Right lobe of liver (tissue), 6 donors: ENCODE measurements around the gene SNAI1. TPM values are rescaled to one million over a fixed set of nuclear protein-coding genes. Genes with fewer than 3 reads are reported as not detected.

ENCODE experiments used
- ATAC-seq, 4 donors: fragments of 200-7000 bp; cut with Tn5 transposase; one replicate each; pipeline ENCODE4 v1.9.1; 2020; ENCODE audit warnings: mild to moderate bottlenecking in 4 of 4, moderate library complexity in 4 of 4
- DNase-seq, 3 donors: peaks; one replicate each; pipeline ENCODE4 v3.0.0-alpha.2; 2020
- H3K27ac ChIP-seq, 3 donors: fragments of 200-600 bp; one replicate each; pipeline ENCODE4 v1.8.0; 2022
- H3K27me3 ChIP-seq, 2 donors: fragments of 200-600 bp; one replicate each; pipeline ENCODE4 v1.8.0; 2022
- H3K36me3 ChIP-seq, 4 donors: fragments of 200-600 bp; sonication (generic) in 1 of 4; one replicate each; pipeline versions ENCODE4 v1.5.1 to v1.8.0; 2017 to 2022; ENCODE audit warnings: control low read depth in 1 of 4
- H3K4me1 ChIP-seq, 4 donors: fragments of 200-600 bp; sonication (generic) in 1 of 4; one replicate each; pipeline versions ENCODE4 v1.5.1 to v1.8.0; 2017 to 2022; ENCODE audit warnings: control low read depth in 1 of 4
- H3K4me3 ChIP-seq, 3 donors: fragments of 200-600 bp; one replicate each; pipeline ENCODE4 v1.8.0; 2022
- H3K9me3 ChIP-seq, 4 donors: fragments of 200-600 bp; sonication (generic) in 1 of 4; one replicate each; pipeline versions ENCODE4 v1.5.1 to v1.8.0; 2017 to 2022; ENCODE audit warnings: control low read depth in 1 of 4
- CTCF ChIP-seq, 4 donors: fragments of 200-600 bp in 3 of 4; fragments of 450-650 bp in 1 of 4; IDR thresholded peaks; one replicate each; pipeline versions ENCODE4 v1.5.1 to v1.8.0; 2016 to 2022; ENCODE audit warnings: antibody characterized with exemption in 4 of 4, mild to moderate bottlenecking in 2 of 4
- POLR2A ChIP-seq: fragments of 450-650 bp; IDR thresholded peaks from one replicate; pipeline ENCODE4 v1.6.1; 2017; ENCODE audit warnings: antibody characterized with exemption, mild to moderate bottlenecking
- WGBS: methylation state at CpG from one replicate; pipeline ENCODE4 v1.1.6; 2018; ENCODE audit warnings: low coverage, low lambda C conversion rate; ENCODE audit not compliant: insufficient coverage; ENCODE audit errors: missing lambda C conversion rate; 5-methylcytosine and 5-hydroxymethylcytosine counted together
- intact Hi-C, 2 donors: fragments of 100-400 bp; cut with DNase I; formaldehyde crosslinking; loops; one replicate each; pipeline versions ENCODE4 v1.11.2 to v1.14.1; 2022
- total RNA-seq, 6 experiments: library from RNA; depleted of rRNA in 2 of 6; stranded (reverse); fragments of >200 nt in 2 of 6; fragmentation: NEBNext Ultra II Directional in 3 of 6; extraction: Animal tissue kit (Norgen Biotek cat#: 25700) in 3 of 6; gene quantifications; one replicate each; pipeline versions ENCODE4 v1.1.0 to v1.2.4, GENCODE V29; 2016 to 2023
- donor health status: DM: no; HTN: yes; CAD: no.
- donor health status: DM: no; HTN: no; CAD: no.
- donor health status: DM: no; HTN: no; CAD: no.
- donor health status: DM: no; HTN: yes; CAD: no.
- donor health status: DM: no; HTN: yes; CAD: no.

The SNAI1 gene
- total RNA-seq, 6 experiments from 2014 or later, result 0.73 to 1.9 (median 1.1) TPM

- TF ChIP-seq POLR2A (no peak), CTCF (IDR thresholded peaks at IDR 0.05) (no peak)
- Histone ChIP-seq H3K4me3 (no peak overlapping the region), H3K36me3 (no peaks in the 10 kb centered on the region), H3K27me3 (no peaks in the 10 kb centered on the region), H3K9me3 (no peaks in the 10 kb centered on the region), H3K27ac (peak overlapping the region in 1 of 3 donors; percentile 18), H3K4me1 (peaks cover 0 to 13% (median 6%) of the 10 kb centered on the region in 4 donors)
- 11% methylated on average over 5 of the region's 12 CpGs for WGBS
- DNase-seq (peak; percentile 71 to 78 (median 76)), ATAC-seq (peak; percentile 28 to 59 (median 48))
- intact Hi-C loops, result no loop called here
Measured at GRCh38 chr20:50027611-50028105, 44.9 kb downstream of the SNAI1 start.

GRCh38 chr20:50029083-50029696 lies 46.4 kb downstream of the SNAI1 start:
- peak overlapping the region in 2 of 3 donors; percentile 59 to 81 for H3K27ac ChIP-seq
- no peaks in the 10 kb centered on the region for H3K9me3 ChIP-seq
- intact Hi-C loops, result no loop called here
- DNase-seq, result no peak
- H3K4me1 ChIP-seq, result peaks cover 0 to 13% (median 6%) of the 10 kb centered on the region in 4 donors
- WGBS, result 82% methylated on average over 7 of the region's 15 CpGs
- no peak overlapping the region for H3K4me3 ChIP-seq
- no peaks in the 10 kb centered on the region for H3K36me3 ChIP-seq
- no peaks in the 10 kb centered on the region for H3K27me3 ChIP-seq
- no peak for ATAC-seq
- TF ChIP-seq POLR2A (no peak), CTCF (IDR thresholded peaks at IDR 0.05) (no peak)

GRCh38 chr20:50029697-50030461 lies 47.1 kb downstream of the SNAI1 start:
- WGBS, result 50% methylated on average over 2 of the region's 19 CpGs

More at GRCh38 chr20:50029697-50030461, 47.1 kb downstream of the SNAI1 start:
- H3K27me3 ChIP-seq, result no peaks in the 10 kb centered on the region
- H3K36me3 ChIP-seq, result no peaks in the 10 kb centered on the region
- no peak overlapping the region for H3K4me3 ChIP-seq
- DNase-seq (peak; percentile 78 to 86 (median 82)), ATAC-seq (peak; percentile 75 to 85 (median 81))
- H3K9me3 ChIP-seq, result no peaks in the 10 kb centered on the region
- intact Hi-C loops, result no loop called here
- peaks cover 0 to 13% (median 6%) of the 10 kb centered on the region in 4 donors for H3K4me1 ChIP-seq
- no peak for TF ChIP-seq CTCF (IDR thresholded peaks at IDR 0.05)
- peak; percentile 45 for TF ChIP-seq POLR2A
- H3K27ac ChIP-seq, result peak overlapping the region; percentile 55 to 81 (median 59)
